NCI-H82 treated with DMSO at 0.1 percent for 48 hours (cell line): ENCODE results near the gene NME3.

Experiments used
- DNase-seq: peaks from one replicate; lab custom pipeline; 2025; ENCODE audit not compliant: unreplicated experiment; lab: John Stamatoyannopoulos, UW

The NME3 gene

DNA sequence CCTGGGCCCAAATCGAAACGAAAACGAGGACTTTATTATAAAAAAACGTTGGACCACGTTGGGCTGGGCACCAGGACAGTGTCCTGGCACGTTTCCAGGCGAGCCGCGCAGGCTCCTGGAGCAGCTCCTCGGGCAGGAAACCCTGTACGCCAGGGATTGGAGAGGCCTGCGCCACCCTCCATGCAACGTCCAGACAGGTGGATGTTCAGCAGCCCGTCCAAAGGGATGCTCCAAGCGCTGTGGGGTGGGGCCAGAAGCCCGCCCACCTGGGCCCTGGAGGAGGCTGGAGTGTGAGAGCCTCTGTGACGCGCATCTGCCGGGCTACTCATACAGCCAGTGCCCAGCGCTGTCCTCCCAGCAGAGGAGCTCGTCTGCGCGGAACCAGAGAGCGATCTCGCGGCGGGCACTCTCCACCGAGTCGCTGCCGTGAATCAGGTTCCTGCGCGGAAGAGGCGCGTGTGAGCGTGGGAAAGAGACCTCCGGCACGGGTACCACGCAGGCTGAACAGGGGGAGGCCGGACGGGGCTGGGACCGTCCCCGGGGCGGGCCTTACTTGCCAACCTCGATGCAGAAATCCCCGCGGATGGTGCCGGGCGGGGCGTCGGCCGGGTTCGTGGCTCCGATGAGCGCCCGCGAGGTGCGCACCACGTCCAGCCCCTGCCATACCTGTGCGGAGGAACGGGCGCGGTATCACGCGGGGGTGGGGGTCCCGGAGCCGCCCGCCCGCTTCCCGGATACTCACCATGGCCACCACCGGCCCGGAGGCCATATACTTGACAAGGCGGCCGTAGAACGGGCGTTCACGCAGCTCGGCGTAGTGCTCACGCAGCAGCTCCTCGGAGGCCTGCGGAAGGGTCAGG, 785 bp downstream of the NME3 start:
- no peak for DNase-seq

DNA sequence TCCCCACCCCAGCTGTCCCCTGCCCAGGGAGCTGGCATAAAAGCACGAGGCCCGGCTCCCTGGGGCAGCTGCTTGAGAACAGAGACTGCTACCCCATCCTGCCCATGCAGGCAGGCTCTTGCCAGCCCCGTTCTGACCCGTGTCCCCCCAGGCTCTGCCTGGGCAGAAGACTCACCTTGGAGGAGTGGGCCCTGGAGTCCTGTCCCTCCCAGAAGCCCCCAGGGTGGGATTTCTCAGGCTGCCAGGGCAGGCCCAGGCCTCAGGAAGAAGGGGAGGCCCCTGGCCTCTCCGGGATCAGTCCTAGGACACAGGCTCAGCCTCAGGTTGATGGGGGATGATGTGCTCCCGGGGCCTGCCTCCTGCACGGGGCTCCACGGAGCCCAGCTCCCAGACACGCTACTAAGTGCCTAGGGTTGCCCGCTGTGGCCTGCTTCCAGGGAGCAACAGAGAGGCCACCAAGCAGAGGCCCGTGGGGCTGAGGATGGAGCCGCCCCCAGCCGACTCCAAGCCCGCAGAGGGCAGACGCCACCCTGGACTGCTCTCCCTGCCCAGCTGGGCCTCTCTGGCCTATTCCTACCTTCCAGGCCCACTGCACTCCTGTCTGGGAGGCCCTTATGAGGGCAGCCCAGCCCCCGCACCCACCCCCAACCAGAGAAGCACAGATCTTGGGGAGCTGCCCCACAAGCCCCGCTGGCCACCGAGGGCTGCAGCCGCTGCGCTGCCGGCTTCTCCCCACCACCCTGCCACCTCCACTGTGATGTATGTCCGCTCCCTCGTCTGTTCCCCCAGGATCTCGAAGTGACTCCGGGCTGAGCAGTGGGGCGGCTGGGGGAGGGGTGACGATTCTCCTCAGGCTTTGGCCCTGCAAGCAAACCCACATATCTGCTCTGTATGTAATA, 1.7 kb downstream of the NME3 start:
- no peak for DNase-seq

DNA sequence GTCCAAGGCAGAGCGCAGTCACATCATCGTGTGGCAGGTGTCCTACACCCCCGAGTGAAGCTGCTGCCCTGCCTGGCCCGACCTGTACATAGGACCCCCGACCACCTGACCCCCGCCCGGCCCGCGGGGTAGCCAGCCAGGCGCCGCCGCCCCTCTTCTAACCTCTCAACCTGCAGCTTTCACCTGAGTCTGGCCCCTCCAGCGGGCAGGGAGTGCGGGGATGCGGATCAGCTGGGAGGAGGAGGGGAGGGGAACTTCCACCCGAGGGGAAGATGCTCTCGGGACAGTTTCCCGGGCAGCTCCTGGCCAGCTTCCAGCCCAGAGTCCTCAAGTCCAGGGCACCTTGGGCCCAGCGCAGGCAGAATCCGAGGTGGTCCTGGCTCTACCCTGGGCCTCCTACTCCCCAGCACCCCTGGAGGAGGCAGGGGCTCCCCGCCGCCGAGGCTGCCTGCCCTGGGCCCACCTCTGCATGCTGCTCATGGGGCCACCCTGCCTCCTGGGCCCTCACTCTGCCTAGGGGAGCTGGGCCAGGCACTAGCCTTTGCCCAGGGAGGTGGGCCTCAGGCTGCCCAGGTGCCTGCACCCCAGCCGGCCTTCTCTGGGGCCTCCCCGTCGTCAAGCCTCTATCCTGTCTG, 2.5 kb downstream of the NME3 start:
- DNase-seq: no peak

DNA sequence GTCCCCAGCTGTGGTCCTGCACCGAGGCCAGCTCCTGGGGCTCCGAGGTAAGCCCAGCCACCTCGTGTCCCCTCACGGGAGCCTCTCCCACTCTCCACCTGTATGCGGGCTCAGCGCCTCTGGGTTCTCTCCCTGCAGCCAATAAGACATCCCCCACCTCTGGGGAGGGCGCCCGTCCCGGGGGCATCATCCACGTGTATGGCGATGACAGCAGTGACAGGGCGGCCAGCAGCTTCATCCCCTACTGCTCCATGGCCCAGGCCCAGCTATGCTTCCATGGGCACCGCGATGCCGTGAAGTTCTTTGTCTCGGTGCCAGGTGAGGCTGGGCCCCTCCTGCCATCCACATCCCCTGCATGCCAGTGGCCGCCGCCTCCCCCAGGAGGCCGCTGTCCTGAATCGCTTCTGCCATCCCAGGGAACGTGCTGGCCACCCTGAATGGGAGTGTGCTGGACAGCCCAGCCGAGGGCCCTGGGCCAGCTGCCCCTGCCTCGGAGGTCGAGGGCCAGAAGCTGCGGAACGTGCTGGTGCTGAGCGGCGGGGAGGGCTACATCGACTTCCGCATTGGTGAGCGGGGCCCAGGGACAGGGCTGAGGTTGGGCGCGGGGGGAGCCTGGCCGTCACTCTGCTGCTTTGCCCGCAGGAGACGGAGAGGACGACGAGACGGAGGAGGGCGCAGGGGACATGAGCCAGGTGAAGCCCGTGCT, 3.1 kb downstream of the NME3 start:
- DNase-seq: no peak

DNA sequence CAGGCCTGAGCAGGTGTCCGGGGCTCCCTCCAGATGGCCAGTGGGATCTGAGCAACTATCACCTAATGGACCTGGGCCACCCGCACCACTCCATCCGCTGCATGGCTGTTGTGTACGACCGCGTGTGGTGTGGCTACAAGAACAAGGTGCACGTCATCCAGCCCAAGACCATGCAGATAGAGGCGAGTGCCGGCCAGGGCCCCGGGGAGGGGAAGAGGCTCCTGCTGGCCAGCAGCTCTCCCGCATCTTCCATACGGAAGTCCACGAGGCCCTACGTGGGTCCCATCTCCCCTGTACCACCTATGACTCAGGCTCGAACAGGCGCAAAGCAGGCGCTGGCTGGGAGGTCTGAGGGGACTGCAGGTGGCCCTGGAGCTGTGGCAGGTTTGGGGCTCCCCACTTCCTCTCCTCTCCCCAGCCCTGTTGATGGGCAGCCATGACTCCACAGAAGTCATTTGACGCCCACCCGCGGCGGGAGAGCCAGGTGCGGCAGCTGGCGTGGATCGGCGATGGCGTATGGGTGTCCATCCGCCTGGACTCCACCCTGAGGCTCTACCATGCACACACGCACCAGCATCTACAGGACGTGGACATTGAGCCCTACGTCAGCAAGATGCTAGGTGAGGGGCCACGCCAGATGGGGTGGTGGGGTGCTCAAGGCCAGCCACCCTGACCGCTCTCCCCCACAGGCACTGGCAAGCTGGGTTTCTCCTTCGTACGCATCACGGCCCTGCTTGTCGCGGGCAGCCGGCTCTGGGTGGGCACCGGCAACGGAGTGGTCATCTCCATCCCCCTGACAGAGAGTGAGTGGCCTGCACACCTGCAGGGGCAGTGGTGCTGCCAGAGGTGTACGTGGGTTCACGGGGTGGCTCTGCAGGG, 4.0 kb downstream of the NME3 start:
- no peak for DNase-seq

DNA sequence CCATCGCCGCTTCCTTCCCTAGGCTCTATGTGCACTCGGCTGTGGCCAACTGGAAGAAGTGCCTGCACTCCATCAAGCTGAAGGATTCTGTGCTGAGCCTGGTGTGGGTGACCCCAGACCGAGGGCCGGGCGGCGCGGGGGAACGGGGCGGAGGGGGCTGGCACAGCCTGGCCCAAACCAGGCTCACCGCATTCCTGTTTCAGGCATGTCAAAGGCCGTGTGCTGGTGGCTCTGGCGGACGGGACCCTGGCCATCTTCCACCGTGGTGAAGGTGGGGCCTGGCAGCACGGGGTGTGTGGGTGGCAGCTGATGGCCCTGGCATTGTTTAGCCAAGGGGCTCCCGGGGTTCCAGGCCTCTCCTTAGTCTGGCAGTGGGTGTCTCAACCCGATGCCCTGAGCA, 4.6 kb downstream of the NME3 start:
- no peak for DNase-seq

DNA sequence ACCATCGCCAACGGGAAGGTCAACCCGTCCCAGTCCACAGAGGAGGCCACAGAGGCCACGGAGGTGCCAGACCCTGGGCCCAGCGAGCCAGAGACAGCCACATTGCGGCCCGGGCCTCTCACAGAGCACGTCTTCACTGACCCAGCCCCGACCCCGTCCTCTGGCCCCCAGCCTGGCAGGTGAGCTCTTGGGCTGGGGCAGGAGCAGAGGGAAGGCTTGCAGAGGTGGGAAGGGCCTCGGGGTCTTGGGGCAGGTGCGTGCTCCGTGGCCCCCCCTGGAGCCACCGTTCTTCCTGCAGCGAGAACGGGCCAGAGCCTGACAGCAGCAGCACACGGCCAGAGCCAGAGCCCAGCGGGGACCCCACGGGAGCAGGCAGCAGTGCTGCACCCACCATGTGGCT, 5.1 kb downstream of the NME3 start:
- no peak for DNase-seq

DNA sequence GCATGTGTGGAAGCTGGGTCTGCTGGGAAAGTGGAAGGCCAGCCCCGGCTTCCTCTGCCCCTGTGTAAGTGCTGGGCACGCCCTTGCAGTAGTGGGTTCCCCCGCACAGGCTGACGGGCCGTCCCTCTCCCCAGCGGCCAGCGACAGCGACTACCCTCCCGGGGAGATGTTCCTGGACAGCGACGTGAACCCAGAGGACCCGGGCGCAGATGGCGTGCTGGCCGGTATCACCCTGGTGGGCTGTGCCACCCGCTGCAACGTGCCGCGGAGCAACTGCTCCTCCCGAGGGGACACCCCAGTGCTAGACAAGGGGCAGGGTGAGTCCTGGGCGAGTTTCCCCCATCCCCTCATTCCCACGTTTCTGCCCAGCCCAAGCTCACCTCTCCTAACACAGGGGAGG, 5.5 kb downstream of the NME3 start:
- DNase-seq: no peak

DNA sequence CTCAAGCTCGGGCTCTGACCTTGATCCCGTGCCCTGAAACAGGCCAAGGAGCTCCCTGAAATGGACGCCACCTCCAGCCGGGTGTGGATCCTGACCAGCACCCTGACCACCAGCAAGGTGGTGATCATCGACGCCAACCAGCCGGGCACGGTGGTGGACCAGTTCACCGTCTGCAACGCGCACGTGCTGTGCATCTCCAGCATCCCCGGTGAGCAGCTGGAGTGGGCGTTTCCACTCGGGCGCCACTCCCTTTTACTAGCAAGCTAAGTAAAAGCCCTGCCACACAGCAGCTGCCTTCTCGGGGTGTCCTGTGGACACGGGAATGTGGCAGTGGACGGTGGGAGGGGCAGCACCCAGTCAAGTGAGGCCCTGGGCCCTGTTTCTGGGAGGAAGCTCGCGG, 6.4 kb downstream of the NME3 start:
- DNase-seq: no peak

DNA sequence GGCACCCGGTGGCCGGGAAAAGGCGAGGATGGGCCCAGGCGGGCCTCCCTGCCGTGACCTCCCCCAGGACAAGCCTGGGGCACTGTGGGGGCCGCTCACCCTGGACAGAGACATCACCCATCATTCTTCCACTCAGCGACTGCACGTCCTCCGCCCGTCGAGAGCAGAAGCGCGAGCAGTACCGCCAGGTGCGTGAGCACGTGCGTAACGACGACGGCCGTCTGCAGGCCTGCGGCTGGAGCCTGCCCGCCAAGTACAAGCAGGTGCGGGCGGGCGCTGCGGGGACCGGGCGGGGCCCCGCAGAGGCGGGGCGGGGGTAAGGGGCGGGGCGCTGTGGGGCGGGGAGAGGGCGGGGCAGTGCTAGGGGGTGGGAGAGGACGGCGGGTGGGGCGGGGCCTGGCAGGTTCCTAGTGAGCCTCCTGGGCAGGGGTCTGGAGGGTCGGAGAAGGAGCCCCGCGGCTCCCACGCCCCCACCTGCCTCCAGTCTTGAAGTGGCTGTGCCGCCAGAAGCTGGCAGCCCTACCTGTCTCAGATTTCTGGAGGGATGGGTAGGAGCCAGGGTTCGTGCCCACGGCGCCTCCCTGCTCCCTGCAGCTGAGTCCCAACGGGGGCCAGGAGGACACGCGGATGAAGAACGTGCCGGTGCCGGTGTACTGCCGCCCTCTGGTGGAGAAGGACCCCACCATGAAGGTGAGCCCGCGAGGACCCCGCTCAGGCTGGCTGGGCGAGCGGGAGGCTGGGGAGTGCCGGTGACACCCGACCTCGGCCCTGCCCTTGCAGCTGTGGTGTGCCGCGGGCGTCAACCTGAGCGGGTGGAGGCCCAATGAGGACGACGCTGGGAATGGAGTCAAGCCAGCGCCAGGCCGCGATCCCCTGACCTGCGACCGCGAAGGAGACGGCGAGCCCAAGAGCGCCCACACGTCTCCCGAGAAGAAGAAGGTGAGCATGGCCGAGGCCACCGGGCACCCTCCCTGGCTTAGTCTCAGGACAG, 7.5 kb downstream of the NME3 start:
- no peak for DNase-seq

DNA sequence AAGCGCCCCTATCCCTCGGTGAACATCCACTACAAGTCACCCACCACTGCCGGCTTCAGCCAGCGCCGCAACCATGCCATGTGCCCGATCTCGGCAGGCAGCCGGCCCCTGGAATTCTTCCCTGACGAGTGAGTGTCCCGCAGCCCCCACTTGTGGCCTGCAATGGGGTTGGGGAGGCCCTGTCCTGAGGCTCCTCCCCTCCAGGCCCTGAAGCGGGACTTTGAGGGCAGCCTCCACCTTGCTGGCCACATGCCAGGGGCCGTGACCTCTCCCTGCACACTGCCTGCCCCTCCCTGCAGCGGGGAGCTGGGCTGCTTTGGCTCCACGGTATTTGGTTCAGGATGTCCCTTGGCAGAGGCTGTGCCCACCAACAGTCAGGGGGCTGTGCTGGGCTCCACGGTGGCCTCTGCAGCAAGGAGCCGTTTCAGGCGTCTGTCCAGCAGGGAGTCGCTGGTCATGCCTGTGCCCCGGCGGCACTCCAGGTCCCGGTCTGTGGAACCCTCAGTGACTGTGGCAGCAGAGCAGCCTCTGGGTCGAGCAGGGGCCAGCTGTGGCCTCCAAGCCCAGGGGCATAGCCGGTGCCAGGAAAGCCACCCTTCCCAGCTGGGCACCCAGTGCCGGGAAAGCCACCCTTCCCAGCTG, 8.3 kb downstream of the NME3 start:
- no peak for DNase-seq

DNA sequence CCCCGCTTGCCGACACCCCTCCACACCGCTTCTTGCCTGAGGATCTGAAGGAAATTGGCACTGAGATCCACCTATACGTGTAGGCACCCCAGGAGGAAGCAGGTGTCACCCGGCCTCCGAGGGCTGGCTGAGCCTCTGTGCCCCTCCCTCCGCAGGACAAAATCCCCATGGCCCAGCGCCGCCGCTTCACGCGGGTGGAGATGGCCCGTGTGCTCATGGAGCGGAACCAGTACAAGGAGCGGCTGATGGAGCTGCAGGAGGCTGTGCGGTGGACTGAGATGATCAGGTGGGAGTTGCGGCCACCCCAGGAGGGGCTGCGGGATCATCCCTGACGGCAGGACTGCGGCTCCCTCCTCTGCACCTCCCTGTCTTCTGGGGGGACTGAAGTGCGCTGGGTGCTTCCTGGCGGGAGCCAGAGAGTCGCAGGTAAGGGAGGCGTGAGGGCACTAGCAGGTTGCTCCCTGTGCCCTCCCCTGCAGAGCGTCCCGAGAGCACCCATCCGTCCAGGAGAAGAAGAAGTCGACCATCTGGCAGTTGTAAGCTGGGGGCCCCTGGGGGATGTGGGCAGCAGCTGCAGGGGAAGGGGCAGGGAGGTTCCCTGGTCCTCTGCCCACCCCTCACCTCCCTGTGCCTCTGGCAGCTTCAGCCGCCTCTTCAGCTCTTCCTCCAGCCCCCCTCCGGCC, 9.0 kb downstream of the NME3 start:
- peak; percentile 2 for DNase-seq

DNA sequence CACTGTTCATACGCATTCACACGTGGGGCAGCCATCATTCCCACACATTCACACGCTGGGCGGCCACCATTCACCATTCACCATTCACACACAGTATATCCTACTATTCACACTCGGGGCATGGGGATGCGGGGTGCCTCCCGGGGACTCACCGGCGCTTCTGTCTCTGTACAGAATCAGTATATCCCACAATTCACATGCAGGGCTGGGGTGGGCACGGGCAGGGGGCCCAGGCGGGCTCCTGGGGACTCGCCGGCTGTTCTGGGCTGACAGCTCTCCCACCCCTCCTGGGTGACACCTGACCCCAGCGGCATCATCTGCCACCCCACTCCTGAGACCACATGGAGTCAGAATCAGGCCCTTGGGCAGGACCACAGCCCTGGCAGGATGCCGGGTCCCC, 9.6 kb downstream of the NME3 start:
- DNase-seq: no peak

DNA sequence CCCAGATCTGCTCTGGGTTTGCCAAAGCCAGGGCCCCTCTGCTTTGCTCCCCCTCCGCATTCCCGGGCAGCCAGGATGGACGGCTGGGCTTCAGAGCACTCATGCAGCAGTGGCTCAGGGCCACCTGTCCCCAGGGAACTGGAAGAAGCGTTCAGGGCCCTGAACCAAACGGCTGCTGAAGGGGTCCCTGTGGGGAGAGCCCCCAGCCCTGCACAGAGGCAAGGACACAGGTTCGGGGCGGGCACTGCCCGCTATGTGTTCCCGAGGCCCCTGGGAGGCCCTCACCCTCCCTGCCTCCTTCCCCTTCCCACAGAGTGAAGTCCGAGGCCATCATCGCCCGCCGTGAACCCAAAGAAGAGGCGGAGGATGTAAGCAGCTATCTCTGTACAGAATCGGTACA, 10.4 kb downstream of the NME3 start:
- DNase-seq: no peak

DNA sequence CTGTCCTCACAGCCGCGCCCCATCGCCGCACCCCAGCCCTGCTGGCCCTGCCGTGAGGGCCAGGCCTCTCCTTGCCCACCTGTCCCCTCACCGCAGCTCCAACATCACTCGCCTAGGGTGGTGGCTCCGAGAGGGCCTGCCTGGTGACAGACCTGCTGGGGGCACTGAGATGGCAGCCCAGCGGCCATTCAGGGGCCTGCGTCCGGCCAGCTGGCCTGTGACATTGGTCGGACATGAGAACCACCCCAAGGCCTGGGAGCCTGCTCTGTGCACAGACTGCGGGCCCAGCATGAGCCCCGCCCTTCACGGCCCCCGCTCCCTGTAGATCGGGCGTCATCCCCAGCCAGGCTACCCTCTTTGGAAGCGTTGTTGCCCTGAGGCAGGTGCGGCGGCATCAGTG, 11.8 kb downstream of the NME3 start:
- no peak for DNase-seq

DNA sequence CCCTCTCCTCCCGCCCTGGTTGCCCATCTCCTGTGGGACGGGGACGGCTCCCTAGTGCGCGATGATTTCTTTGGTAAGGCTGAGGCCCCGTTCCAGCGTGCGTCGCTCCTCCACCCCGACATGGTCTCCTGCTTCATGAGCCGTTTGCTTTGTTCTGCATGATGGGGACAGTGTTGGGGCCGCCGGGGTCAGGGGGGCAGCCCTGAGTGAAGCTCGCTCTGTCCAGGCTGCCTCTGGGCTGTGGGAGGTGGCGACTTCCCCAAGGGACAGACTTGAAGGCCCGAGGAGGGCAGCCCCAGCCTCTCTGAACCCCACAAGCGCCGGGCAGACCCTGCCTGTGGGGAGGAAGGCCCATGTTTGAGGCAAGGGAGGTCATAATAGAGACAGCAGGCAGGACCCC, 12.4 kb downstream of the NME3 start:
- DNase-seq: no peak

DNA sequence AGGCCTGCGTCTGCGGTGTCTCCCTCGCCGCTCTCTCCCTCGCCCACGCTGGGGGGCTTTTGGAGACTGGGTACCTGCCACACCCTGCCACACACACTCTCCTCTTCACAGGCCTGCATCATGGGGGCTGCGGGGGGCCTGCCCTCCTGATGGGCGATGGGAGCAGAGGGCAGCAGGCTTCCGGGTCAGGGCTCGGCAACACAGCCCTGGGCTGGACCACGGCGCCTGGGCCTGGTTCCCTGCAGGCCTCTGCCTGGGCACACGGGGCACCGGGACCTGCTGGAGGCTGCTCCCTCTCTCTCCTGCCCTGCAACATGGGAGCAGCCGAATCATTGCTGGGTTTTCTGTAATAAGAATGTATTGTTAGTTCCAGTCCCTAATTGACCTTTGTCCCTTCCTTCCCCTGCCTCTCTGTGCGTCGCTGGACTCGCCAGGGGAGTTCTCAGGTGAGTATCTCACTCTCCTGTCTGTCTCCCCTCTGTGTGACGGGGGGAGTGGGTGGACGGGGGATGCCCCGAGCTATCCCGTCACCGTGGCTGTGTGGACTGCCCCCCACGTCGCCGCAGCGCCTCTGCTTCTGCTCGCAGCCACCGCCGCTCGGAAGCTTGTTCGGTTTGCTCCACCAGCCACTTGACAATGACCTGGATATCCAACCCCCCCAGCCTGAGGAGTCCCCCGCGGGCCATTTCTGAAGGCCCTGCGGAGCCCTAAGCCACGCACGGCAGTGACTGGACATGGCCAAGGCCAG, 13.5 kb downstream of the NME3 start:
- DNase-seq: no peak
